Measurements from ENCODE around the gene UQCC5. TPM values are rescaled to one million over a fixed set of nuclear protein-coding genes. Genes with fewer than 3 reads are reported as not detected.

The UQCC5 gene
- total and polyA plus RNA-seq, 3 donors from 2014 or later = 23.0 to 37.0 (median 30.5) TPM

- Histone ChIP-seq H3K4me1 (no peaks in the 10 kb centered on the region), H3K36me3 (ENCODE audit: low read depth, missing control alignments) (no peaks in the 10 kb centered on the region), H3K9me3 (no peaks in the 10 kb centered on the region), H3K4me3 (no peak overlapping the region), H3K27ac (no peak overlapping the region), H3K27me3 (no peaks in the 10 kb centered on the region)
- TF ChIP-seq CTCF (IDR thresholded peaks at IDR 0.05) = no peak
- no peak for TF ChIP-seq POLR2A (IDR thresholded peaks at IDR 0.05)
- DNase-seq = no peak
- 84 to 88% methylated on average over 6 of the region's 6 CpGs for WGBS, 2 donors
- intact Hi-C loops (cut with DNase I; ENCODE audit: low total_unique reads) = no loop called here
Measured at GRCh38 chr3:52574056-52574965, 37.9 kb downstream of the UQCC5 start.

Small RNA genes within 50 kb of the gene (small RNA-seq; reads per million reads assigned to genes)
- gene RNU6-856P (0 reads per million in 2 donors), gene RNU6ATAC16P (0 reads per million in 2 donors)

Other genes with a start within 250 kb of the UQCC5 start
- 10 to 100 TPM in 1 of 2 donors, 1 to 10 TPM in 1; 9.7 to 15.6 TPM for gene GLYCTK, start 248.8 kb upstream of the UQCC5 start, total RNA-seq
- gene GLYCTK, start 248.8 kb upstream of the UQCC5 start, polyA plus RNA-seq (ENCODE audit: insufficient read depth, low read depth, low replicate concordance) = 6.3 TPM
- gene DNAH1, start 220.3 kb upstream of the UQCC5 start, total RNA-seq = 10 to 100 TPM; 40.0 to 49.1 TPM
- gene DNAH1, start 220.3 kb upstream of the UQCC5 start, polyA plus RNA-seq (ENCODE audit: insufficient read depth, low read depth, low replicate concordance) = 50.4 TPM
- gene BAP1, start 126.6 kb upstream of the UQCC5 start, total RNA-seq = 100 to 1,000 TPM; 167 to 201 TPM
- gene BAP1, start 126.6 kb upstream of the UQCC5 start, polyA plus RNA-seq (ENCODE audit: insufficient read depth, low read depth, low replicate concordance) = 231 TPM
- gene PHF7, start 125.9 kb upstream of the UQCC5 start, total RNA-seq = 1,000 to 10,000 TPM in 1 of 2 donors, 100 to 1,000 TPM in 1; 772 to 1,782 TPM
- 3,007 TPM for gene PHF7, start 125.9 kb upstream of the UQCC5 start, polyA plus RNA-seq (ENCODE audit: insufficient read depth, low read depth, low replicate concordance)
- 1 to 10 TPM; 1.7 to 2.1 TPM for gene SEMA3G, start 91.5 kb upstream of the UQCC5 start, total RNA-seq
- 3.1 TPM for gene SEMA3G, start 91.5 kb upstream of the UQCC5 start, polyA plus RNA-seq (ENCODE audit: insufficient read depth, low read depth, low replicate concordance)
- 10 to 100 TPM; 11.3 to 23.2 TPM for gene TNNC1, start 82.6 kb upstream of the UQCC5 start, total RNA-seq
- 91.7 TPM for gene TNNC1, start 82.6 kb upstream of the UQCC5 start, polyA plus RNA-seq (ENCODE audit: insufficient read depth, low read depth, low replicate concordance)
- 100 to 1,000 TPM; 315 to 327 TPM for gene NISCH, start 81.0 kb upstream of the UQCC5 start, total RNA-seq
- 166 TPM for gene NISCH, start 81.0 kb upstream of the UQCC5 start, polyA plus RNA-seq (ENCODE audit: insufficient read depth, low read depth, low replicate concordance)
- gene STAB1, start 41.3 kb upstream of the UQCC5 start, total RNA-seq = 10 to 100 TPM; 58.6 to 71.9 TPM
- gene STAB1, start 41.3 kb upstream of the UQCC5 start, polyA plus RNA-seq (ENCODE audit: insufficient read depth, low read depth, low replicate concordance) = 41.7 TPM
- gene NT5DC2, start 2.7 kb upstream of the UQCC5 start, total RNA-seq = 100 to 1,000 TPM; 137 to 147 TPM
- gene NT5DC2, start 2.7 kb upstream of the UQCC5 start, polyA plus RNA-seq (ENCODE audit: insufficient read depth, low read depth, low replicate concordance) = 92.4 TPM
- 100 to 1,000 TPM in 1 of 2 donors, 10 to 100 TPM in 1; 99.8 to 109 TPM for gene PBRM1, start 149.3 kb downstream of the UQCC5 start, total RNA-seq
- gene PBRM1, start 149.3 kb downstream of the UQCC5 start, polyA plus RNA-seq (ENCODE audit: insufficient read depth, low read depth, low replicate concordance) = 28.9 TPM
- 10 to 100 TPM; 50.6 to 57.7 TPM for gene GNL3, start 149.4 kb downstream of the UQCC5 start, total RNA-seq
- 36.3 TPM for gene GNL3, start 149.4 kb downstream of the UQCC5 start, polyA plus RNA-seq (ENCODE audit: insufficient read depth, low read depth, low replicate concordance)
- 100 to 1,000 TPM; 107 to 117 TPM for gene GLT8D1, start 169.2 kb downstream of the UQCC5 start, total RNA-seq
- 165 TPM for gene GLT8D1, start 169.2 kb downstream of the UQCC5 start, polyA plus RNA-seq (ENCODE audit: insufficient read depth, low read depth, low replicate concordance)
- gene SPCS1, start 169.5 kb downstream of the UQCC5 start, total RNA-seq = 100 to 1,000 TPM; 166 to 179 TPM
- 340 TPM for gene SPCS1, start 169.5 kb downstream of the UQCC5 start, polyA plus RNA-seq (ENCODE audit: insufficient read depth, low read depth, low replicate concordance)
- 10 to 100 TPM; 66.6 to 70.2 TPM for gene NEK4, start 234.3 kb downstream of the UQCC5 start, total RNA-seq
- gene NEK4, start 234.3 kb downstream of the UQCC5 start, polyA plus RNA-seq (ENCODE audit: insufficient read depth, low read depth, low replicate concordance) = 114 TPM
- 1 to 10 TPM; 1.8 to 3.5 TPM for gene ITIH1, start 241.0 kb downstream of the UQCC5 start, total RNA-seq
- 2.9 TPM for gene ITIH1, start 241.0 kb downstream of the UQCC5 start, polyA plus RNA-seq (ENCODE audit: insufficient read depth, low read depth, low replicate concordance)

All from testis (tissue), 3 donors.